Upper lobe of left lung (tissue), 6 donors: ENCODE measurements around the gene PDIA4. TPM values are rescaled to one million over a fixed set of nuclear protein-coding genes. Genes with fewer than 3 reads are reported as not detected.
"Not testable (repeated sequence)": the region's sequence is repeated elsewhere in the genome, so short reads cannot be mapped to it uniquely, and the experiment has no call there.

Experiments
- ATAC-seq, 2 donors: fragments of 200-7000 bp; cut with Tn5 transposase; one replicate each; pipeline ENCODE4 v1.9.1; 2022; ENCODE audit warnings: mild to moderate bottlenecking in 2 of 2, moderate library complexity in 2 of 2; ENCODE audit not compliant: low FRiP score in 2 of 2
- DNase-seq, 2 donors: peaks; one replicate each; pipeline ENCODE4 v3.0.0-alpha.2; 2019 to 2020
- H3K27ac ChIP-seq, 4 donors: fragments of 200-600 bp; sonication (generic); one replicate each; pipeline ENCODE4 v1.5.1; 2016 to 2019
- H3K27me3 ChIP-seq, 4 donors: fragments of 200-600 bp; sonication (generic); one replicate each; pipeline ENCODE4 v1.5.1; 2017 to 2019
- H3K36me3 ChIP-seq, 4 donors: fragments of 200-600 bp; sonication (generic); one replicate each; pipeline ENCODE4 v1.5.1; 2016 to 2019
- H3K4me1 ChIP-seq, 4 donors: fragments of 200-600 bp; sonication (generic); one replicate each; pipeline ENCODE4 v1.5.1; 2018 to 2019
- H3K4me3 ChIP-seq, 4 donors: fragments of 200-600 bp; sonication (generic); one replicate each; pipeline ENCODE4 v1.5.1; 2017 to 2019; ENCODE audit warnings: mild to moderate bottlenecking in 2 of 4, moderate library complexity in 1 of 4
- H3K9me3 ChIP-seq, 4 donors: fragments of 200-600 bp; sonication (generic); one replicate each; pipeline ENCODE4 v1.5.1; 2018 to 2019
- CTCF ChIP-seq, 6 experiments: fragments of 450-650 bp in 4 of 6; fragments of 200-600 bp in 2 of 6; sonication (generic) in 2 of 6; IDR thresholded peaks; one replicate each; pipeline ENCODE4 v1.5.1; 2016 to 2019; ENCODE audit warnings: antibody characterized with exemption in 6 of 6
- EP300 ChIP-seq, 4 donors: sonication (generic); formaldehyde crosslinking; IDR thresholded peaks; one replicate each; pipeline ENCODE4 v1.5.1; 2017; ENCODE audit warnings: antibody characterized with exemption in 4 of 4, control low read depth in 2 of 4
- POLR2A ChIP-seq, 4 donors: fragments of 450-650 bp; IDR thresholded peaks; one replicate each; pipeline ENCODE4 v1.5.1; 2016 to 2017; ENCODE audit warnings: antibody characterized with exemption in 4 of 4, mild to moderate bottlenecking in 2 of 4
- POLR2AphosphoS5 ChIP-seq, 2 donors: sonication (generic); formaldehyde crosslinking; IDR thresholded peaks; one replicate each; pipeline ENCODE4 v1.5.1; 2017; ENCODE audit warnings: antibody characterized with exemption in 2 of 2
- WGBS, 2 donors: methylation state at CpG; one replicate each; pipeline ENCODE4 v1.1.5; 2017 to 2018; 5-methylcytosine and 5-hydroxymethylcytosine counted together
- total RNA-seq, 6 donors: library from RNA; depleted of rRNA in 4 of 6; stranded (reverse); fragments of >200 nt in 4 of 6; gene quantifications; one replicate each; pipeline versions ENCODE4 v1.1.0 to v1.2.1, GENCODE V29; 2016 to 2021
- donor health status: DM: no; HTN: no; CAD: no; lungs with moderate emphysema.
- donor health status: DM: no; HTN: yes; CAD: no; lungs with severe emphysema.

PDIA4 gene
- total RNA-seq, 6 donors from 2014 or later: 25.1 to 160 (median 77.8) TPM

DNA sequence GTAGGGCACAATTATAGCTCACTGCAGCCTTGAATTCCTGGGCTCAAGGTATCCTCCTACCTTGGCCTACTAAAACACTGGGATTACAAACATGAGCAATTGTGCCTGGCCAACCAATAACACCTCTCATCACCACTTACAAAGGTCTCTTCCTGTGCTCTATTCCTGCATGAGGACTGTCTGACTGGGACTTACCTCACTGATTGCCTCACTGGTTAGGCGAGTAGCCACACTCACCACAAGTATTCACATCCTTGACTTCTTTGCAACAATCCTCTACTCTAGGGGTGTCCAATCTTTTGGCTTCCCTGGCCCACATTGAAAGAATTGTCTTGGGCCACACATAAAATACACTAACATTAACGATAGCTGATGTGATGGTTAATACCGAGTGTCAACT lies 22.6 kb upstream of the PDIA4 start:
- TF ChIP-seq EP300 (IDR thresholded peaks at IDR 0.05) (no peak), CTCF (IDR thresholded peaks at IDR 0.05) (no peak), POLR2AphosphoS5 (IDR thresholded peaks at IDR 0.05) (no peak), POLR2A (IDR thresholded peaks at IDR 0.05) (no peak)
- no peak for DNase-seq
- no peaks in the 10 kb centered on the region for H3K27me3 ChIP-seq
- H3K9me3 ChIP-seq: no peaks in the 10 kb centered on the region
- 94 to 97% methylated on average over 3 of the region's 3 CpGs for WGBS, 2 donors
- H3K4me1 ChIP-seq: no peaks in the 10 kb centered on the region
- ATAC-seq: no peak
- no peak overlapping the region for H3K27ac ChIP-seq
- H3K36me3 ChIP-seq: no peaks in the 10 kb centered on the region
- H3K4me3 ChIP-seq: no peak overlapping the region

GRCh38 chr7:149048805-149049204 lies 20.5 kb upstream of the PDIA4 start:
- TF ChIP-seq CTCF (IDR thresholded peaks at IDR 0.05) (no peak), POLR2AphosphoS5 (IDR thresholded peaks at IDR 0.05) (no peak), POLR2A (IDR thresholded peaks at IDR 0.05) (no peak), EP300 (IDR thresholded peaks at IDR 0.05) (no peak)
- no peak overlapping the region for H3K27ac ChIP-seq
- no peak overlapping the region for H3K4me3 ChIP-seq
- no peaks in the 10 kb centered on the region for H3K27me3 ChIP-seq
- 94 to 100% methylated on average over 3 of the region's 3 CpGs for WGBS, 2 donors
- DNase-seq (no peak), ATAC-seq (no peak)
- no peaks in the 10 kb centered on the region for H3K9me3 ChIP-seq
- no peaks in the 10 kb centered on the region for H3K4me1 ChIP-seq
- no peaks in the 10 kb centered on the region for H3K36me3 ChIP-seq

DNA sequence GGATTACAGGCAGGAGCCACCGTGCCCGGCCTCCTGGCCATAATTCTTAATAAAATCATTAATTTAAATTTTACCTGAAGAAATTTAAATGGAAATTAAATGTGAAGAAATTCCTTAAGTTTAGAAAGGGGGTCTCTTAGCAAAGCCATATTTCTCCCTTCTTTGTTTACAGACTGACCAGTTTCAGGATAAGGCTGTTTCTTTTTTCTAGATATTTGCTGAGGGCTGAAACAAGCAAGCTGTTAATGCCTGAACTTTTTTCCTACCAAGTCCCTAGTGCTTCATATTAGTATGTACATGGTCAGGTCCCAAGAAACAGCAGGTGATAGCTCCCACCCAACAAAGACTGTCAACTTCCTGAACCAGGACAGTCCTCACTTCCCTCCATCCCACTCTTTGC lies 18.1 kb upstream of the PDIA4 start:
- H3K4me1 ChIP-seq: no peaks in the 10 kb centered on the region
- H3K27me3 ChIP-seq: no peaks in the 10 kb centered on the region
- no peak overlapping the region for H3K4me3 ChIP-seq
- H3K9me3 ChIP-seq: no peaks in the 10 kb centered on the region
- H3K27ac ChIP-seq: no peak overlapping the region
- H3K36me3 ChIP-seq: no peaks in the 10 kb centered on the region
- DNase-seq: no peak
- TF ChIP-seq POLR2A (IDR thresholded peaks at IDR 0.05) (no peak), POLR2AphosphoS5 (IDR thresholded peaks at IDR 0.05) (no peak), EP300 (IDR thresholded peaks at IDR 0.05) (no peak), CTCF (IDR thresholded peaks at IDR 0.05) (no peak)
- no peak for ATAC-seq
- WGBS, 2 donors: 97 to 98% methylated on average over 2 of the region's 2 CpGs

GRCh38 chr7:149043936-149044335 lies 15.6 kb upstream of the PDIA4 start:
- Histone ChIP-seq H3K9me3 (no peaks in the 10 kb centered on the region), H3K4me3 (no peak overlapping the region), H3K27ac (no peak overlapping the region), H3K27me3 (no peaks in the 10 kb centered on the region), H3K4me1 (no peaks in the 10 kb centered on the region), H3K36me3 (no peaks in the 10 kb centered on the region)
- WGBS, 2 donors: 93 to 94% methylated on average over 8 of the region's 8 CpGs
- DNase-seq (no peak), ATAC-seq (no peak)
- TF ChIP-seq EP300 (IDR thresholded peaks at IDR 0.05) (no peak), POLR2A (IDR thresholded peaks at IDR 0.05) (no peak), CTCF (IDR thresholded peaks at IDR 0.05) (no peak), POLR2AphosphoS5 (IDR thresholded peaks at IDR 0.05) (no peak)

DNA sequence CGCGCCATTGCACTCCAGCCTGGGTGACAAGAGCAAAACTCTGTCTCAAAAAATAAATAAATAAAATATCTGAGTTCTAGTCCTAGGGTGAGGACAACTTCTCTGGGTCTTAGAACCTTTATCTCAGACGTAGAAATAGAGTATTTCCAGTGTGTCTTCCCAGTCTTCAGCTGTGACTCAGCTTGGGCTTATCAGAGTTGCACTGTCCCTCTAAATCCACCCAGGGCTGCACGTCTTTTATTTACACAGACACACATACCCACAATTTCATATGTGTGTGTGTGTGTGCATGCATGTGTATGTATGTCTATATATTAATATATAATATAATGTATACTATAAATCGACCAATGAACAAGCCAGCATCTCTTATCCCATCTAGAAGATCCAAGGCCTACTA lies 13.0 kb upstream of the PDIA4 start:
- Histone ChIP-seq H3K36me3 (no peaks in the 10 kb centered on the region), H3K9me3 (no peaks in the 10 kb centered on the region), H3K4me1 (no peaks in the 10 kb centered on the region), H3K4me3 (no peak overlapping the region), H3K27ac (no peak overlapping the region), H3K27me3 (no peaks in the 10 kb centered on the region)
- ATAC-seq: no peak
- no peak for TF ChIP-seq EP300 (IDR thresholded peaks at IDR 0.05)
- no peak for TF ChIP-seq CTCF (IDR thresholded peaks at IDR 0.05)
- TF ChIP-seq POLR2AphosphoS5 (IDR thresholded peaks at IDR 0.05): no peak
- no peak for TF ChIP-seq POLR2A (IDR thresholded peaks at IDR 0.05)
- WGBS, 2 donors: 70 to 75% methylated on average over 5 of the region's 5 CpGs
- no peak for DNase-seq

DNA sequence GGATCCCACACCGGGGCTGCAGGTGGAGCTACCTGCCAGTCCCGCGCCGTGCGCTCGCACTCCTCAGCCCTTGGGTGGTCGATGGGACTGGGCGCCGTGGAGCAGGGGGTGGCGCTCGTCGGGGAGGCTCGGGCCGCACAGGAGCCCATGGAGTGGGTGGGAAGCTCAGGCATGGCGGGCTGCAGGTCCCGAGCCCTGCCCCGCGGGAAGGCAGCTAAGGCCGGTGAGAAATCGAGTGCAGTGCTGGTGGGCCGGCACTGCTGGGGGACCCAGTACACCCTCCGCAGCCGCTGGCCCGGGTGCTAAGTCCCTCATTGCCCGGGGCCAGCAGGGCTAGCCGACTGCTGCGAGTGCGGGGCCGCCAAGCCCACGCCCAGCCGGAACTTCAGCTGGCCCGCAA lies 10.3 kb upstream of the PDIA4 start:
- not testable (repeated sequence) for H3K4me1 ChIP-seq, ATAC-seq, H3K4me3 ChIP-seq, H3K27ac ChIP-seq, H3K36me3 ChIP-seq, H3K27me3 ChIP-seq, H3K9me3 ChIP-seq
- DNase-seq: peak in 1 of 2 donors; percentile 69
- WGBS, 2 donors: 95% methylated on average over 21 of the region's 32 CpGs; no CpG with 5 or more reads in 1 of the 2 donors
